OCI-LY7 (cell line): ENCODE data around the gene EGFR.

Experiments
- CTCF ChIP-seq: fragments of 200-600 bp; sonication (generic); conservative IDR thresholded peaks from 2 replicates; pipeline ENCODE4 v1.5.1; 2014; ENCODE audit warnings: mild to moderate bottlenecking, antibody characterized with exemption, low read length, moderate library complexity, mixed read lengths
- EZH2phosphoT487 ChIP-seq: fragments of 200-600 bp; sonication (generic); IDR thresholded peaks from 2 replicates; pipeline ENCODE4 v1.6.1; 2018; ENCODE audit warnings: low read depth, borderline replicate concordance, mild to moderate bottlenecking, mixed run types, antibody characterized with exemption, low read length, moderate library complexity, mixed read lengths

GRCh38 chr7:55030314-55030713 lies 11.5 kb downstream of the EGFR start:
- TF ChIP-seq CTCF, result no peak
- no peak for TF ChIP-seq EZH2phosphoT487
